ENCODE measurements around the gene HS3ST5. TPM values are rescaled to one million over a fixed set of nuclear protein-coding genes. Genes with fewer than 3 reads are reported as not detected.

Gene HS3ST5, protein sequence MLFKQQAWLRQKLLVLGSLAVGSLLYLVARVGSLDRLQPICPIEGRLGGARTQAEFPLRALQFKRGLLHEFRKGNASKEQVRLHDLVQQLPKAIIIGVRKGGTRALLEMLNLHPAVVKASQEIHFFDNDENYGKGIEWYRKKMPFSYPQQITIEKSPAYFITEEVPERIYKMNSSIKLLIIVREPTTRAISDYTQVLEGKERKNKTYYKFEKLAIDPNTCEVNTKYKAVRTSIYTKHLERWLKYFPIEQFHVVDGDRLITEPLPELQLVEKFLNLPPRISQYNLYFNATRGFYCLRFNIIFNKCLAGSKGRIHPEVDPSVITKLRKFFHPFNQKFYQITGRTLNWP
- 2.4 TPM for polyA plus RNA-seq
- long read RNA-seq, donor 1: 0 reads
- long read RNA-seq, donor 2: 0 reads
- long read RNA-seq, donor 3: 0 reads
- long read RNA-seq, donor 4: 0 reads
- long read RNA-seq, donor 5, partial matches to known transcripts: 0 of 4 reads
- long read RNA-seq, donor 5, other reads (novel, unspliced or antisense): 0 of 4 reads
- long read RNA-seq, donor 6: 0 reads
- long read RNA-seq, donor 7: 0 reads
- long read RNA-seq, donor 8, partial matches to known transcripts: 0 of 2 reads
- long read RNA-seq, donor 8, other reads (novel, unspliced or antisense): 0 of 2 reads
- long read RNA-seq, donor 9, partial matches to known transcripts: 0 of 1 reads
- long read RNA-seq, donor 9, other reads (novel, unspliced or antisense): 0 of 1 reads
- long read RNA-seq, donor 10: 0 reads
- long read RNA-seq, donor 11: 0 reads

DNA sequence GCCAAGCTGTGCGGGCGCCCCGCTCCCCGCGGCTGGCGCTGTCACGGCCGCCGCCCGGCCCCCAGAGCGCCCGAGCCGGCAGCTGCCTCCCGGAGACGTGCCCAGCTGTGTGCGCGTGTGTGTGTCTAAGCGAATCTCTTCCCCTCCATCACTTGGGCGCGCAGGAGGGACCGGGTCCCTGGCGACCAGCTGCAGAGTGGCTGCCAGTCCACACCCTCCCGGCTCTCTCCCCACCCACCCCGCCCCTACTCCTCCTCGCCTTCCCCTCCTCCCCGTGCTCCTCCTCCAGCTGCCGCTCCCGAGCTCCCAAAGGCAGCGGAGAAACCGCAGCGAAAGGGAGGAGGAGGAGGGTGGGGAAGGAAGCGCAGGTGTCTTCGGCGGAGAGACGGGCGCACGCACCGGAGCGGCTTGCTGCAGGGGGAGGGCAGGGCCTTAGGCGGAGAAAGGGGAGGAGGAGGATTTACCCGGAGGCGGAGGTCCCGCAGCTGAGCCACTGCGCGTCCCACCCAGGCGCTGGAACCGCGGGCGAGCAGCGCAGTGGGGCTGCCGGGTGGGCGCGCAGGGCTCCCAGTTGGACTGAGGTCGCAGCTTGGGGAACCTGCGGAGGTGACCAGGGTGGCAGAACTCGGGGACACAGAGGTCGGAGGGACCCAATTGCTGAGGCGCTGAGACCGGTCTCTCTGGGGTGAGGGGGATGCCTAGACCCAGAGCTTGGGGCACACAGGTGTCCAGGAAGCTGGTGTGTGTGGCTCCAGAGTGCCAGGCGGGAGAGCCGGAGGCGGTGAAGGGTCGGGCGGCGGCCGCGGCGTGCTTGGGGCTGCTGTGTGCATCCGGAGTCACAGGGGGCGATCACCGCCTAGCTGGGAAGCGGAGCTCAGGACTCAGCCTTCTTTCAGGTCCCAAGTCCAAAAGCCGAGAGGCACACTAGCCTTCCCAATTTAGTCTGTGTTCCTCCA lies at the start of gene HS3ST5:
Gene HS3ST5, minus strand, starts transcription at position 198 of the 956 bp plus-strand sequence. CDS start 280,178 bp downstream, outside the sequence.
- no peaks in the 10 kb centered on the region for H3K36me3 ChIP-seq (ENCODE audit: control insufficient read depth, insufficient read depth, low read length)
- no peak within 1 kb of the TSS for H3K27ac ChIP-seq (ENCODE audit: low read length)
- peaks cover 13% of the 10 kb centered on the region for H3K27me3 ChIP-seq (ENCODE audit: control insufficient read depth, insufficient read depth, low read length)
- H3K4me3 ChIP-seq (ENCODE audit: low read length): peak within 1 kb of the TSS; percentile 59
- peak in 1 of 2 donors; percentile 68 for DNase-seq
- H3K9me3 ChIP-seq (ENCODE audit: control insufficient read depth, low read depth, low read length): no peaks in the 10 kb centered on the region
- H3K4me1 ChIP-seq (ENCODE audit: control insufficient read depth, insufficient read depth, low read length): peaks cover 9% of the 10 kb centered on the region
- WGBS (ENCODE audit: insufficient coverage, low lambda C conversion rate): no CpG with 5 or more reads among the region's 73 CpGs

DNA sequence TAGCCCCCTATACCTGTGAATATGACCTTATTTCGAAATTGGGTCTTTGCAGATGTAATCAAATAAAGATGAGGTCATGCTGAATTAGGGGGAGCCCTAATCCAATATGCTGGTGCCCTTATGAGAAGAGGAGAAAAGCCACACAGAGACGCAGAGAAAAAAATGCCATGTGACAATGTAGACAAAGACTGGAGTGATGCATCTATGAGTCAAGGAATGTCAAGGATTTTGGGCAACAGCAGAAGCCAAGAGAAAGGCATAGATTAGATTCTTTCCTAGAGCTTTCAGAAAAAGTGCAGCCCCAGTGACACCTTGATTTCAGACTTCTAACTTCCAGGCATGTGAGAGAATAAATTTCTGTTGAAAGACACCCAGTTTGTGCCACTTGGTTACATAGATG lies 47.4 kb upstream of the HS3ST5 start:
- no peaks in the 10 kb centered on the region for H3K27me3 ChIP-seq (ENCODE audit: control insufficient read depth, insufficient read depth, low read length)
- WGBS (ENCODE audit: insufficient coverage, low lambda C conversion rate): no CpG with 5 or more reads among the region's 2 CpGs
- H3K4me3 ChIP-seq (ENCODE audit: low read length): no peak overlapping the region
- H3K9me3 ChIP-seq (ENCODE audit: control insufficient read depth, low read depth, low read length): no peaks in the 10 kb centered on the region
- DNase-seq: no peak
- H3K27ac ChIP-seq (ENCODE audit: low read length): no peak overlapping the region
- H3K4me1 ChIP-seq (ENCODE audit: control insufficient read depth, insufficient read depth, low read length): no peaks in the 10 kb centered on the region
- no peaks in the 10 kb centered on the region for H3K36me3 ChIP-seq (ENCODE audit: control insufficient read depth, insufficient read depth, low read length)

DNA sequence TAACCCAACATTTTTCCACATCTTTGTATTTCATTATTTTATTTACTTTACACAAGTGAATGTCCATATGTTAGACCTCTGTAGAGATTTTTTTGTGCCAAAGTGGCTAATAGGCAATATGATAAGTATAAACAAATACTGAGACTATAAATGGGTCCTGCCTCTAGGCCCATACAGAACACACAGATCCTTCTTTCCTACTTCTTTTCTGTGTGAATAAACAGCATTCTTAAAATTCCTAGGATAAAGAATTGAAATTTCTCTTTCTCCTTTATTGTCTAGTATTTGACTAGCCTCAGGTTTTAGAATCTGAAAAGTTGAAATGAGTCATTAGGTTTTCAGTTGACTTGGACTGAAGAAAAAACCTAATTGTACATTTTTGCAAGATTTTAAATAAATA lies 46.3 kb upstream of the HS3ST5 start:
- Histone ChIP-seq H3K27ac (ENCODE audit: low read length) (no peak overlapping the region), H3K27me3 (ENCODE audit: control insufficient read depth, insufficient read depth, low read length) (no peaks in the 10 kb centered on the region), H3K9me3 (ENCODE audit: control insufficient read depth, low read depth, low read length) (no peaks in the 10 kb centered on the region), H3K36me3 (ENCODE audit: control insufficient read depth, insufficient read depth, low read length) (no peaks in the 10 kb centered on the region), H3K4me3 (ENCODE audit: low read length) (no peak overlapping the region), H3K4me1 (ENCODE audit: control insufficient read depth, insufficient read depth, low read length) (no peaks in the 10 kb centered on the region)
- no peak for DNase-seq

DNA sequence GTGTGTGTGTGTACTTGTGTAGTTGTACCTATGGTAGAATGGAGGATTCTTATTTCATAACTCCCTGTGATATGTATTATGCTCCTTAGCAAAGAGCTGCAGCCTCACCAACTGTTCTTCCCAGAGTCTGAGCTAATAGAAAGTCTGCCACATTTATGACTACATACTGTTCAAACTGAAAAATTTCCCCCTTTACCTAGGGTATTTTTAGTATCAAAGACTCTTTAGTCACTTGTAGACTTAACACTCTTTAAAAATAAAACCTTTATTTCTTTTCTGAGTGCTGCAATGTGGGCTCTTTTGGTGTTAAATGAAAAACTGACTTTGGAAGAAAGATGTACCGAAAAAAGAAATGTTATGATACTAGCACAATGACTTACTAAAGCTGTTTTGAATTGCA lies 39.6 kb upstream of the HS3ST5 start:
- Histone ChIP-seq H3K4me1 (ENCODE audit: control insufficient read depth, insufficient read depth, low read length) (no peaks in the 10 kb centered on the region), H3K36me3 (ENCODE audit: control insufficient read depth, insufficient read depth, low read length) (no peaks in the 10 kb centered on the region), H3K27ac (ENCODE audit: low read length) (no peak overlapping the region), H3K9me3 (ENCODE audit: control insufficient read depth, low read depth, low read length) (no peaks in the 10 kb centered on the region), H3K27me3 (ENCODE audit: control insufficient read depth, insufficient read depth, low read length) (no peaks in the 10 kb centered on the region), H3K4me3 (ENCODE audit: low read length) (no peak overlapping the region)
- no peak for DNase-seq
- no CpG with 5 or more reads among the region's 1 CpG for WGBS (ENCODE audit: insufficient coverage, low lambda C conversion rate)

DNA sequence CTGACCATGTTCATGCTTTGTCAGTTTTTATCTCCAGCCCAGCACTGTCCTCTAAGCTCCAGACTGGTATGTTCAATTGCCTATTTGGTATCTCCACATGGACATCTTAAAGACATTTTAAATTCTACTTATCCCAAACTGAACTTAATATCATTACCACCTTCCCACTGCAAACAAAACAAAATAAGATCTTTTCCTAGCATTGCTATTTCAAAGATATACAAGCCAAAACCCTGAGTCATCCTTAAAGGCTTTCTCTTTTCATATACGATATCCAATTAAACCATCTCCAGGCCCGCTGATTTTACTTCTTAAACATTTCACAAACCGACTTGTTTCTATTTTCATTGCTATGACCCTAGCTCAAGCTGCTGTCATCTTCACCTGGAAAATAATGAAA lies 35.1 kb upstream of the HS3ST5 start:
- no peaks in the 10 kb centered on the region for H3K27me3 ChIP-seq (ENCODE audit: control insufficient read depth, insufficient read depth, low read length)
- no peak overlapping the region for H3K4me3 ChIP-seq (ENCODE audit: low read length)
- DNase-seq: no peak
- 100% methylated on average over 2 of the region's 3 CpGs for WGBS (ENCODE audit: insufficient coverage, low lambda C conversion rate)
- no peaks in the 10 kb centered on the region for H3K36me3 ChIP-seq (ENCODE audit: control insufficient read depth, insufficient read depth, low read length)
- no peak overlapping the region for H3K27ac ChIP-seq (ENCODE audit: low read length)
- no peaks in the 10 kb centered on the region for H3K9me3 ChIP-seq (ENCODE audit: control insufficient read depth, low read depth, low read length)
- peaks cover 8% of the 10 kb centered on the region for H3K4me1 ChIP-seq (ENCODE audit: control insufficient read depth, insufficient read depth, low read length)

DNA sequence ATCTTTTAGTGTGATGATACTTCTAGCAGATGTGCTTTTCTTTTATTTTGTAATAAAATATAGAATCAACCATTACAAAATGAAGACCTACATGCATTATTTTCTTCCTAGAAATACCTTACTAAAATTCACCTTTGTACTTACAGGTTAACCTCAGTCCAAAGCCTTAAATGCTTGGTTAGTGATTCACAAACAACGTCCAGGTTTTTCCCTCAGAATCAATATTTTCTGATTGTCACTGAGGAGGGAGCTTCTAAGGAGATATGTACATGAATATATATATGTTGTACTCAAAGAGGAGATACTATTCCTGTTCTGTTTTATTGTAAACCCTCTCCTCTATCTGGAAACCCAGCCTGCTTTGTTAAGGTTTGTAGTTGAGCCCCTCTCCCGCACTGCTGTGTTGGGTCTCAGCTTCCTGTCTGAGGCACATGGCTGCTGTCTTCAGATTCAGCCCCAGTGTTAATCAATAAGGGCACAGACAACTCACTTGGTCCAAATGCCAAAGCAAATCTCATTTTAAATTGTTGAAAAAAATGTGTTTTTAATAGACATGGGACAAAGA lies 33.9 kb upstream of the HS3ST5 start:
- H3K4me3 ChIP-seq (ENCODE audit: low read length): no peak overlapping the region
- no peaks in the 10 kb centered on the region for H3K9me3 ChIP-seq (ENCODE audit: control insufficient read depth, low read depth, low read length)
- H3K27me3 ChIP-seq (ENCODE audit: control insufficient read depth, insufficient read depth, low read length): no peaks in the 10 kb centered on the region
- H3K4me1 ChIP-seq (ENCODE audit: control insufficient read depth, insufficient read depth, low read length): peaks cover 8% of the 10 kb centered on the region
- no peak overlapping the region for H3K27ac ChIP-seq (ENCODE audit: low read length)
- no peaks in the 10 kb centered on the region for H3K36me3 ChIP-seq (ENCODE audit: control insufficient read depth, insufficient read depth, low read length)
- peak in 1 of 2 donors; percentile 33 for DNase-seq
- WGBS (ENCODE audit: insufficient coverage, low lambda C conversion rate): 0% methylated on average over 1 of the region's 2 CpGs

DNA sequence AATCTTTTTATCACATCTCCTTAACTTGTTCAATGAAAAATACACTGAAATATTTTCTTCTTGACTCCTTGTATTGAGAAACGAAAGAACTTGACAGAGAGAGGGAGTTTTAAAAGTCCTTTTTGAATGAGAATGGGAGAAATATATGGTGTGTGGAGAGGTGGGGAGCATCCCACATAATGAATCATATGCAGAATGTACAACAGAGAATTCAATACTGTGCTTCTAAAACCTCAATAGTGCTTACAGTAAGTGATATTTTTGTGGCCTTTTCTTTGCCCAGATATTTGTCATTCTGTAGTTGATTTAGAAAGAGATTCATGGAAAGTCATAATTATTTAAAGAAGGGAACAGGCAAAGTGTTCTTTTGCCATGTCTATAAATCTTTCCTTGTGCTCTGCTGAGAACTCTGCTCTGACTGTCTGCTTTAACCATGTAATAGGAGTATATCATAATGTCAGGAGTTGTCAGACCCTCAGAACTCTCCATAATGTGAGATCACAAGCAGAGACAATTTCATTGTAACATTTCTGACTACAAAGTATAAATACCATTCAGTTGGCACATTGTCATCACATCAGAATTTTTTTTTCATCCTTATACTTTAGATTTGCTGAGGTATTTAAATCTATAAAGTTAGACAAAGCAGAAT lies 32.8 kb upstream of the HS3ST5 start:
- Histone ChIP-seq H3K27ac (ENCODE audit: low read length) (no peak overlapping the region), H3K4me3 (ENCODE audit: low read length) (no peak overlapping the region), H3K27me3 (ENCODE audit: control insufficient read depth, insufficient read depth, low read length) (no peaks in the 10 kb centered on the region), H3K36me3 (ENCODE audit: control insufficient read depth, insufficient read depth, low read length) (no peaks in the 10 kb centered on the region), H3K9me3 (ENCODE audit: control insufficient read depth, low read depth, low read length) (no peaks in the 10 kb centered on the region), H3K4me1 (ENCODE audit: control insufficient read depth, insufficient read depth, low read length) (peaks cover 8% of the 10 kb centered on the region)
- no peak for DNase-seq
- no CpG with 5 or more reads among the region's 1 CpG for WGBS (ENCODE audit: insufficient coverage, low lambda C conversion rate)

DNA sequence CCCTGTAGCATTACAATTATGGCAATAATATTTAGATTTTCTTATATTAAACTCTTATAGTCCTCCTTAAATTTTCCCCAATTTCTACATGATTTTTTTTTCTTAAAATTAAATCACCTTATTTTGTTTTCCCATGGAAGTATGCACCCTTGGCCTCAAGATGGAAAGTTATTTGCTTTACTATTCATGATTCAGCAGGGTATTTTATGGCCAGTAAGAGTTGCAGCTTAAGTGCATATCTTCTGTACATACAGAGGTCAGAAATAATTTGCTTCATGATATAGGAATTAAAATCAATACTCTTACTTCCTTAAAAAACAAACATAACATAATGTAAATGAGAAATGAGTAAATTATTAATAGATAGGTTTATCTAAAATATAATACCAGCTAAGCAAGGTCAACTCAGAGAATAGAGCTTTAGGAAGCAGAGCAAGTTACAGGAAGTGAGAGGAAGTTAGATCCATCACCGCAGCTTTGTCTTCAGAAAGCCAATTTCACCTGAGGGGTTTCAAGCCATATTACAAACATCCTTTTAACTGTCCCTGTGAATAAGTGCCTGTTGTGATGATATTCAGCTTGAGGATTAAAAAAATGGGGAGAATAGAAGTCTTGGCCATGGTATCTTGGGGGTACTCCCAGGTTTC lies 24.6 kb upstream of the HS3ST5 start:
- no peaks in the 10 kb centered on the region for H3K36me3 ChIP-seq (ENCODE audit: control insufficient read depth, insufficient read depth, low read length)
- no peaks in the 10 kb centered on the region for H3K27me3 ChIP-seq (ENCODE audit: control insufficient read depth, insufficient read depth, low read length)
- DNase-seq: peak in 1 of 2 donors; percentile 14
- H3K4me3 ChIP-seq (ENCODE audit: low read length): no peak overlapping the region
- H3K27ac ChIP-seq (ENCODE audit: low read length): no peak overlapping the region
- no peaks in the 10 kb centered on the region for H3K9me3 ChIP-seq (ENCODE audit: control insufficient read depth, low read depth, low read length)
- no CpG with 5 or more reads among the region's 1 CpG for WGBS (ENCODE audit: insufficient coverage, low lambda C conversion rate)
- no peaks in the 10 kb centered on the region for H3K4me1 ChIP-seq (ENCODE audit: control insufficient read depth, insufficient read depth, low read length)

DNA sequence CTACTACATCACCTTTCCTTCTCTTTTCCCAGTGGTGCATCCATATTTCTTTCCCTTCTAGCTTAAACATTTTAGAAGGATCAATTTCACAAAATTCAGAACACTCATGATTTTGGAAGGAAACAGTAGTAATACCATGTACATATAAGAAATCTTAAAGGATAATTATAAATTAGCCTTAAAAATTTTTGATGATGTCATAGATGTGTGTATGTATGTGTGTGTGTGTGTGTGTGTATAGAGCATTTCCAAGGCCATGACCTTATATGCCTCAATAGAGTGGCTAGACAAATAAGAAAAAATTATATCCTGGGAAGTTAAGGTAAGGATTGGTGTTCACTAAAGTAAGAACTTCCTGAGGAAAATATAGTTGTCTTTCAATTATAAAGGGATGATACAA lies 24.1 kb upstream of the HS3ST5 start:
- no peak overlapping the region for H3K4me3 ChIP-seq (ENCODE audit: low read length)
- H3K4me1 ChIP-seq (ENCODE audit: control insufficient read depth, insufficient read depth, low read length): no peaks in the 10 kb centered on the region
- H3K27ac ChIP-seq (ENCODE audit: low read length): no peak overlapping the region
- no peaks in the 10 kb centered on the region for H3K36me3 ChIP-seq (ENCODE audit: control insufficient read depth, insufficient read depth, low read length)
- H3K27me3 ChIP-seq (ENCODE audit: control insufficient read depth, insufficient read depth, low read length): no peaks in the 10 kb centered on the region
- no peaks in the 10 kb centered on the region for H3K9me3 ChIP-seq (ENCODE audit: control insufficient read depth, low read depth, low read length)
- DNase-seq: no peak

All from large intestine (tissue), 12 donors.